SK-N-SH (cell line): ENCODE data around the gene APC2.

Source experiments
- EP300 ChIP-seq, 2 experiments: IDR thresholded peaks; 2 replicates each; pipeline versions ENCODE4 v1.4.0 to v1.6.1; 2012; ENCODE audit warnings: borderline replicate concordance in 1 of 2, low read depth in 1 of 2, low read length in 1 of 2
- MEF2A ChIP-seq: IDR thresholded peaks from 2 replicates; pipeline ENCODE4 v1.4.0; 2012; ENCODE audit warnings: low read depth, borderline replicate concordance
- TF ChIP-seq, protein P1 (sequence below): fragments of 200-600 bp; sonication (generic); IDR thresholded peaks from 2 replicates; pipeline ENCODE4 v1.6.1; 2017; ENCODE audit warnings: antibody characterized with exemption, mild to moderate bottlenecking, moderate library complexity
- TF ChIP-seq, protein P2 (sequence below): fragments of 150-350 bp; IDR thresholded peaks from 2 replicates; pipeline ENCODE4 v1.6.1; 2017; ENCODE audit warnings: antibody characterized with exemption, low read length, low read depth, borderline replicate concordance

DNA sequence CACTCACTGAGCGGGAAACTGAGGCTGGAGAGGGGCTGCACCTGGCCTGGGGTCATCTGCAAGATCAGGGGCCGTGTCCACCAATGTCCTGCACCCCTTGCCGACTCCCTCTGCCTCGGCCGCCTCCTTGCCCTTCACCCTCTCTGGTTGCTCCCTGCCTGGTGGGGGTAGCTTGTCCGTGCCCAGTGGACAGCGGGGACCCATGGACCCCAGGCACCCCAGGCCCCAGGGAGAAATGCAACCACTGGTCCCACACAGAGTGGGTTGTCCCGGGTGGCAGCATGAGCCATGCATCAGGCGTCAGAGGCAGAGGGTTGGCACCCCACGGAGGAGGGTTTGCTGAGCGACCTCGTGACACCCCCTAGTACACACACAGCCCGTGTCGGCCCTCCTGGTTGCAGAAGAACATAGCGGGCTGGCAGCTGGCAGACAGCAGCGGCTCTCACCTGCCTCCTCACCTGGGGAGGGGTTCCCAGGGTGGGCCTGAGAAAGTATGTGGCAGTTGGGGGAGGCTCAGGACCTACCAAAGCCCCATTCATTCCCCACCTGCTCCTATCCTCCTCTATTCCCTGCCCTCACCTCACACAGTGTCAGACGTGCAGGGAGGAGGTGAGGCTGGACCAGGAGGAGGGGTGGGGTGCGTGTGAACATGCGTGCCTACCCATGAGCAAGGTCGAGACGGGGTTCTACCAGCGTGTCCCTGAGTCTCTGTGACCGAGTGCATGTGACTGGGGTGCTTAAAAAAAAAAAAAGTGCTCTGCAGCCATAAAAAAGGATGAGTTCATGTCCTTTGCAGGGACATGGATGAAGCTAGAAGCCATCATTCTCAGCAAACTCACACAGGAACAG lies 54.2 kb downstream of the APC2 start:
- TF ChIP-seq, protein P1, sequence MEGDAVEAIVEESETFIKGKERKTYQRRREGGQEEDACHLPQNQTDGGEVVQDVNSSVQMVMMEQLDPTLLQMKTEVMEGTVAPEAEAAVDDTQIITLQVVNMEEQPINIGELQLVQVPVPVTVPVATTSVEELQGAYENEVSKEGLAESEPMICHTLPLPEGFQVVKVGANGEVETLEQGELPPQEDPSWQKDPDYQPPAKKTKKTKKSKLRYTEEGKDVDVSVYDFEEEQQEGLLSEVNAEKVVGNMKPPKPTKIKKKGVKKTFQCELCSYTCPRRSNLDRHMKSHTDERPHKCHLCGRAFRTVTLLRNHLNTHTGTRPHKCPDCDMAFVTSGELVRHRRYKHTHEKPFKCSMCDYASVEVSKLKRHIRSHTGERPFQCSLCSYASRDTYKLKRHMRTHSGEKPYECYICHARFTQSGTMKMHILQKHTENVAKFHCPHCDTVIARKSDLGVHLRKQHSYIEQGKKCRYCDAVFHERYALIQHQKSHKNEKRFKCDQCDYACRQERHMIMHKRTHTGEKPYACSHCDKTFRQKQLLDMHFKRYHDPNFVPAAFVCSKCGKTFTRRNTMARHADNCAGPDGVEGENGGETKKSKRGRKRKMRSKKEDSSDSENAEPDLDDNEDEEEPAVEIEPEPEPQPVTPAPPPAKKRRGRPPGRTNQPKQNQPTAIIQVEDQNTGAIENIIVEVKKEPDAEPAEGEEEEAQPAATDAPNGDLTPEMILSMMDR = no peak
- TF ChIP-seq, protein P2, sequence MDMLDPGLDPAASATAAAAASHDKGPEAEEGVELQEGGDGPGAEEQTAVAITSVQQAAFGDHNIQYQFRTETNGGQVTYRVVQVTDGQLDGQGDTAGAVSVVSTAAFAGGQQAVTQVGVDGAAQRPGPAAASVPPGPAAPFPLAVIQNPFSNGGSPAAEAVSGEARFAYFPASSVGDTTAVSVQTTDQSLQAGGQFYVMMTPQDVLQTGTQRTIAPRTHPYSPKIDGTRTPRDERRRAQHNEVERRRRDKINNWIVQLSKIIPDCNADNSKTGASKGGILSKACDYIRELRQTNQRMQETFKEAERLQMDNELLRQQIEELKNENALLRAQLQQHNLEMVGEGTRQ = no peak
- no peak for TF ChIP-seq EP300 (IDR thresholded peaks at IDR 0.05; ENCODE audit: borderline replicate concordance in 1 of 2, low read depth in 1 of 2, low read length in 1 of 2)
- TF ChIP-seq MEF2A = no peak
